BJ (cell line): Measurements from ENCODE around the gene RAP1GAP. TPM values are rescaled to one million over a fixed set of nuclear protein-coding genes. Genes with fewer than 3 reads are reported as not detected.

Experiments used
- CTCF ChIA-PET: fragments of 350-600 bp; formaldehyde crosslinking; extraction: SDS; loops from one replicate; lab custom pipeline; 2021; ENCODE audit warnings: antibody characterized with exemption, inconsistent platforms; lab: Yijun Ruan, JAX
- POLR2A ChIA-PET: fragments of 300-600 bp; sonication (Branson Sonifier 250); formaldehyde crosslinking; extraction: SDS; loops from one replicate; lab custom pipeline; 2021; ENCODE audit warnings: antibody characterized with exemption; lab: Charles Lee
- DNase-seq: peaks from one replicate; pipeline ENCODE4 v3.0.0-alpha.2; 2011; ENCODE audit warnings: low read depth
- H3K27me3 ChIP-seq: 2 replicates; pipeline ENCODE4 v1.6.0; 2011; ENCODE audit warnings: low read length; ENCODE audit not compliant: control insufficient read depth, insufficient read depth
- H3K36me3 ChIP-seq: 2 replicates; pipeline ENCODE4 v1.5.1; 2011; ENCODE audit warnings: low read length; ENCODE audit not compliant: control insufficient read depth, insufficient read depth
- H3K4me3 ChIP-seq: 2 replicates; pipeline ENCODE4 v1.5.1; 2011; ENCODE audit warnings: low read depth, mild to moderate bottlenecking, control low read depth, low read length
- CTCF ChIP-seq: IDR thresholded peaks from 2 replicates; pipeline ENCODE4 v1.5.1; 2011; ENCODE audit warnings: low read depth, mild to moderate bottlenecking, control low read depth, inconsistent platforms, low read length, moderate library complexity; ENCODE audit not compliant: insufficient read depth
- polyA plus RNA-seq: library from polyadenylated mRNA; depleted of rRNA; stranded (reverse); fragments of >200 nt; gene quantifications from 2 replicates; pipeline ENCODE4 v1.2.3, GENCODE V29; 2011

The RAP1GAP gene
- polyA plus RNA-seq, 1 experiment = 0.16 TPM

- no peak for DNase-seq
- TF ChIP-seq CTCF = no peak
- H3K36me3 ChIP-seq = no peaks in the 10 kb centered on the region
- ChIA-PET CTCF (no interaction called here), POLR2A (no interaction called here)
- peaks cover 6% of the 10 kb centered on the region for H3K27me3 ChIP-seq
- no peak overlapping the region for H3K4me3 ChIP-seq
Observed at GRCh38 chr1:21590934-21591333, 78.2 kb downstream of the RAP1GAP start.

GRCh38 chr1:21590126-21590880 is 78.9 kb downstream of the RAP1GAP start:
- ChIA-PET POLR2A (no interaction called here), CTCF (no interaction called here)
- TF ChIP-seq CTCF = no peak

GRCh38 chr1:21589618-21590017 is 79.5 kb downstream of the RAP1GAP start:
- no peak overlapping the region for H3K4me3 ChIP-seq
- CTCF ChIA-PET = interaction anchor here (1.0 kb wide), 1 partner anchor 219 kb away, joined by 4 read pairs; no protein-coding TSS in a partner anchor
- H3K36me3 ChIP-seq = no peaks in the 10 kb centered on the region
- POLR2A ChIA-PET = no interaction called here
- H3K27me3 ChIP-seq = peaks cover 6% of the 10 kb centered on the region
- no peak for DNase-seq
- no peak for TF ChIP-seq CTCF

More at GRCh38 chr1:21590126-21590880, 78.9 kb downstream of the RAP1GAP start:
- peaks cover 6% of the 10 kb centered on the region for H3K27me3 ChIP-seq
- no peaks in the 10 kb centered on the region for H3K36me3 ChIP-seq
- no peak overlapping the region for H3K4me3 ChIP-seq
- no peak for DNase-seq

GRCh38 chr1:21587602-21587953 is 81.6 kb downstream of the RAP1GAP start:
- Histone ChIP-seq H3K4me3 (no peak overlapping the region), H3K36me3 (no peaks in the 10 kb centered on the region), H3K27me3 (peaks cover 7% of the 10 kb centered on the region; the same call in 1 of the 2 replicates)
- ChIA-PET POLR2A (no interaction called here), CTCF (interaction anchor here (1.2 to 1.5 kb wide), 4 partner anchors 8 to 219 kb away, joined by 3 to 9 read pairs (median 6); no protein-coding TSS in a partner anchor)
- no peak for DNase-seq
- no peak for TF ChIP-seq CTCF

GRCh38 chr1:21586846-21587601 is 82.1 kb downstream of the RAP1GAP start:
- no peaks in the 10 kb centered on the region for H3K36me3 ChIP-seq
- ChIA-PET POLR2A (no interaction called here), CTCF (interaction anchor here (0.7 to 1.5 kb wide), 5 partner anchors 9 to 218 kb away, joined by 3 to 9 read pairs (median 5); no protein-coding TSS in a partner anchor)
- peak; percentile 35 for DNase-seq
- TF ChIP-seq CTCF = no peak
- no peak overlapping the region for H3K4me3 ChIP-seq
- peaks cover 7% of the 10 kb centered on the region; the same call in 1 of the 2 replicates for H3K27me3 ChIP-seq
